ENCODE results near the gene IMPG1.

The IMPG1 gene

GRCh38 chr6:75970093-75970492 lies 102.4 kb downstream of the IMPG1 start:
- Histone ChIP-seq H3K36me3 (ENCODE audit: insufficient read depth, low read length) (no peaks in the 10 kb centered on the region), H3K9ac (ENCODE audit: low read length) (no peak overlapping the region), H2AFZ (ENCODE audit: low read length) (no peak overlapping the region), H3K27me3 (ENCODE audit: insufficient read depth, low read length) (no peaks in the 10 kb centered on the region), H3K4me1 (ENCODE audit: insufficient read depth, low read length, severe bottlenecking) (no peaks in the 10 kb centered on the region), H3F3A (ENCODE audit: insufficient read depth, low read length) (no peaks in the 10 kb centered on the region), H4K20me1 (ENCODE audit: insufficient read depth, low read length) (no peaks in the 10 kb centered on the region), H3K4me2 (ENCODE audit: low read length) (no peak overlapping the region), H3K9me3 (ENCODE audit: low read length) (no peaks in the 10 kb centered on the region), H3K79me2 (ENCODE audit: insufficient read depth, low read length) (no peaks in the 10 kb centered on the region), H3K27ac (ENCODE audit: low read depth, low read length, poor library complexity, severe bottlenecking) (no peak overlapping the region), H3K9me2 (ENCODE audit: low read depth, low read length) (no peaks in the 10 kb centered on the region), H3K4me3 (ENCODE audit: low read depth, low read length, poor library complexity, severe bottlenecking) (no peak overlapping the region)
- no peak for TF ChIP-seq CTCF (IDR thresholded peaks at IDR 0.05; ENCODE audit: low read length)
- no peak for TF ChIP-seq EZH2 (IDR thresholded peaks at IDR 0.05; ENCODE audit: borderline replicate concordance, low read length)

- no peaks in the 10 kb centered on the region for H4K20me1 ChIP-seq (ENCODE audit: insufficient read depth, low read length)
- H3K9me3 ChIP-seq (ENCODE audit: low read length): no peaks in the 10 kb centered on the region
- H3K4me1 ChIP-seq (ENCODE audit: insufficient read depth, low read length, severe bottlenecking): no peaks in the 10 kb centered on the region
- H3K4me3 ChIP-seq (ENCODE audit: low read depth, low read length, poor library complexity, severe bottlenecking): no peak overlapping the region
- no peaks in the 10 kb centered on the region for H3K9me2 ChIP-seq (ENCODE audit: low read depth, low read length)
- H3F3A ChIP-seq (ENCODE audit: insufficient read depth, low read length): no peaks in the 10 kb centered on the region
- H2AFZ ChIP-seq (ENCODE audit: low read length): no peak overlapping the region
- no peaks in the 10 kb centered on the region for H3K36me3 ChIP-seq (ENCODE audit: insufficient read depth, low read length)
- H3K4me2 ChIP-seq (ENCODE audit: low read length): no peak overlapping the region
- TF ChIP-seq CTCF (IDR thresholded peaks at IDR 0.05; ENCODE audit: low read length) (no peak), EZH2 (IDR thresholded peaks at IDR 0.05; ENCODE audit: borderline replicate concordance, low read length) (no peak)
- no peak overlapping the region for H3K27ac ChIP-seq (ENCODE audit: low read depth, low read length, poor library complexity, severe bottlenecking)
- H3K27me3 ChIP-seq (ENCODE audit: insufficient read depth, low read length): no peaks in the 10 kb centered on the region
- no peaks in the 10 kb centered on the region for H3K79me2 ChIP-seq (ENCODE audit: insufficient read depth, low read length)
- no peak overlapping the region for H3K9ac ChIP-seq (ENCODE audit: low read length)
Observed at GRCh38 chr6:75968143-75968542, 104.3 kb downstream of the IMPG1 start.

GRCh38 chr6:75963569-75963968 lies 108.9 kb downstream of the IMPG1 start:
- no peak overlapping the region for H3K9ac ChIP-seq (ENCODE audit: low read length)
- H3K27me3 ChIP-seq (ENCODE audit: insufficient read depth, low read length): no peaks in the 10 kb centered on the region
- H4K20me1 ChIP-seq (ENCODE audit: insufficient read depth, low read length): no peaks in the 10 kb centered on the region
- no peaks in the 10 kb centered on the region for H3K9me3 ChIP-seq (ENCODE audit: low read length)
- H3K9me2 ChIP-seq (ENCODE audit: low read depth, low read length): no peaks in the 10 kb centered on the region
- no peaks in the 10 kb centered on the region for H3K79me2 ChIP-seq (ENCODE audit: insufficient read depth, low read length)
- no peak overlapping the region for H3K27ac ChIP-seq (ENCODE audit: low read depth, low read length, poor library complexity, severe bottlenecking)
- no peak for TF ChIP-seq CTCF (IDR thresholded peaks at IDR 0.05; ENCODE audit: low read length)
- TF ChIP-seq EZH2 (IDR thresholded peaks at IDR 0.05; ENCODE audit: borderline replicate concordance, low read length): no peak
- H3K36me3 ChIP-seq (ENCODE audit: insufficient read depth, low read length): no peaks in the 10 kb centered on the region
- H3K4me1 ChIP-seq (ENCODE audit: insufficient read depth, low read length, severe bottlenecking): no peaks in the 10 kb centered on the region
- no peaks in the 10 kb centered on the region for H3F3A ChIP-seq (ENCODE audit: insufficient read depth, low read length)
- H3K4me2 ChIP-seq (ENCODE audit: low read length): no peak overlapping the region
- H3K4me3 ChIP-seq (ENCODE audit: low read depth, low read length, poor library complexity, severe bottlenecking): no peak overlapping the region
- no peak overlapping the region for H2AFZ ChIP-seq (ENCODE audit: low read length)

Measured in OCI-LY1 (cell line).